Inflammatory macrophage (primary cell): ENCODE results near the gene MAP2.
A peak's percentile ranks its signal among the peaks of the same experiment; 100 is the strongest.

Source experiments
- DNase-seq, 2 donors: peaks; one replicate each; pipeline ENCODE4 v3.0.0-alpha.2; 2020 to 2022

The MAP2 gene

DNA sequence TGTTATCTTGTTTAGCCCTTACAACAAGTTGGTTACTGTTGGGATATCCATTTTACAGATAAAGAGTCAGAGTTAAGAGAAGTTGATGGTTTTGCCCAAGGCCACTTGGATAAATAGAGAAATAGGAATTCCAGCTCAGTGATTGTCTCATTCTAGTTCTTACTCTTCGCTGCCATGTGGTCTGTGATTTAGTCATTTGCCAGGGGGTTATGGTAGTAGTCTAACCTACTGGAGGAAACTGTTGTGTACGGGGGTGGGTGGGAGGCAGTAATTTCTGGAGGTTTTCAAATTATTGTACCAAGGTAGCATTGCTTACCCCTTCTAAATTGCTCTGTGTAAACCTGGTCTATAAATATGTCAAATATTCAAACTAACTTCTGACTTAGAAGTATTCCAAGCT is 110.4 kb downstream of the MAP2 start:
- no peak for DNase-seq

DNA sequence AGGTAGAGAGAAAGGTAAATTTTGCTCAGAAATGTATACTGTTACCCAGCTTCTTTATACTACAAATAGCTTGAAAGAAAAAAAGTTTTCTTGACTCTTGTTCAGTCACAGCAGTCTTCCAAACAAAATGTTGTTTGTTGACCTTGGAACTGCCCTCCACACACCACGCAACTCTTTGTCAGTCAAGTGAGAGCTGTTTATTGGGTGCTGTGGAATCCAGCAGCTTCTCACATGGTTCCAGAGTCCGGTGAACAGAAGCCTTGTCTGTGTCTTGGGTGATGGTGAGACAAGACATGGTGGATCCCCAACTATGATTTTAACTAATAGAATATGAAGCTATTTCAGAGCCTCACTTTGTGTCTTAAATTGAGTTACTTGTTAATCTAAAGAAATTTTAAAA is 112.5 kb downstream of the MAP2 start:
- no peak for DNase-seq

DNA sequence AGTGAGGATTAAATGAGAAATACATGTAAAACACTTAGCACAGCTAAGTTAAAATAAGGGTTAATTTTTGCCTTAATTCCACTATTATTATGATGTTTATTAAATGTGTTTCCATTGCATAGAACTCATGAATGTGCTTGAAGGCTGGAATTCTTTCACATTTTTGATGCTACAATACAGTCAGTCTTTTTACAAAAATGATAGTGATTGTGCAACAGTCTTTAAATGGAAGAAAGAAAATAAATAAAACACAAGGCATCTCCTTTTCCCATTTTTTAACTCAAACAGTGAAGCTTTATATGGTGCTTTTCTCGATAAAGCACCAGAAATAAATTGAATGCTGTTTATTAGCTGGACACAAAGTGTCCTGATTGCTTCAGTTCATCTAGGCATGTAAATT is 123.9 kb downstream of the MAP2 start:
- DNase-seq = no peak

DNA sequence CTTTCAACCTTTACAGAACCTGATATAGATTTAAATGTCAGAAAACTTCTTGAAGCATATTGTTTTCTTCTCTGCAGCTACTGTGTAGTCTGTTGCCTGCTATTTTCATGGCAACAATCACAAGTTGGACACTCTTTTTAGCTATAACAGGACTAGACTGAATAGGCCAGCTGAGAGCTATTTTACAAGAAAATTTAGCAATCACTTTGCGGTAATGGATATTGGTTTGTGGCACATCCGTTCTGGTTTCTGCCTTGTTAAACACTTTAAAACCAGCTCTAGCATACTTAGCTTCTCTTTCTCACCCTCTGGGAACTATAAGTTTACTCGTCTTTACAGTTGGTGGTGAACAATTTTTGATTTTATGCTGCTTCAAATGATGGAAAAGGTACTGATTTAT is 125.7 kb downstream of the MAP2 start:
- DNase-seq = no peak

DNA sequence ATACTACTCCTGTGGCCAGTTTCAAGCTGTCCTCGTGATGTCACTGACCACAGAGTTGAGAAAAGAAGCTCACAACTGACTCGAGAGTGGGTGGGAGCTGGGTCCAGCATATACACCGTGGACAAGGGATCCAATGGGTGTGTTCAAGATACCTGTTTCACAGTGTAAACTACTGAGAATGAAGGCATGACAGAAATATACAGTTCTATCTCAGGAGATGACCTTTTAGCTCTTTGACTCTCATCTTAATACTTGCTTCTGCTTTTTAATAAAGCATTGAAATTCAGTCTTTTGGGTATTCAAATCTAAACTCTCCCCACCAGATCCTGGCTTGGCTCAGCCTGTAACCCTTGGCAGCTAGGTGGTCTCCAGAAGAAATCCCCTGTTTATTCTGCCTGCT is 130.1 kb downstream of the MAP2 start:
- DNase-seq = peak in 1 of 2 donors; percentile 12

DNA sequence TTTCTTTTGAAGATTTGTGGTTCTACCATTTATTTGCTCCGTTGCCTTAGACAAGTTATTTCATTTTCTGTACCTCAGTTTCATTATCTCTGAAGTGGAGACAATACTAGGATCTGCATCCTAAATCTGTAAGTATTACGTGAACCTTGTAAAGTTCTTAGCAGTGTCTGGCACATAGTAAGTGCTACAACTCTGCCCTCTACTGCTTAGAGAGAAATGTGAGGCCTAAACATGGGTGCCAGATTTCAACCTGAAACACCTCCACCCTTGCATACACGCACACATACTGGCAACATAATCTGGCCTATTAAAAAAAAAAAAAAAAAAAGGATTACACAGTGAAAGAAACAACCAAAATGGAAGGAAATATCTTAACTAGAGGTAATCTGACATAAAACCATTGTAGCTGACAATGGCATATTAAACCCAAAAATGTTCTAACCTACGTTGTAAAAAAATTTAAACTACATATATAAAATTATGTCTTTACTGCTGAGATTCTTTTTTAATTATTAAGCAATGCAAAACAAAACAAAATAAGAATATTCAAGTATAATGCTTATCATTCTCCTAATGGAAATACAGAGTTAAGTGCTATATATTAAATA is 132.6 kb downstream of the MAP2 start:
- DNase-seq = peak; percentile 18 to 45

DNA sequence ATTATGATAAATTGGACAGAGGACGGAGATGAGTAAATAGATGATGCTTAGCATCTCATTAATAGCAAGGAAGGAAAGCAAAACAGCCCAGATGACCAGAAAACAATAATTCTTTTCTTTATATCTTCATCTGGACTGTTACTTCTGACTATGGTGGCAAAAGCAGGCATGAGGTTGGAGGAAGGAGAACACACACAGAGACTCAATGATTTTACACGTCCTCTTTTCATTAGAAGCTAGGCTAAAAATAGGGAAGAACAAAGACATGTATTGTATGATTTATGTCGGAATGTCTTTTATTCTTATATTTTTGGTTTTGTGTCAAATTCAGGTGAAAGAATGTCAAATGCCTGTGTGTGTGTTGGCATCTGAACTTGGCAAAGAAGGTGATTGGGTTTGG is 137.1 kb downstream of the MAP2 start:
- no peak for DNase-seq

DNA sequence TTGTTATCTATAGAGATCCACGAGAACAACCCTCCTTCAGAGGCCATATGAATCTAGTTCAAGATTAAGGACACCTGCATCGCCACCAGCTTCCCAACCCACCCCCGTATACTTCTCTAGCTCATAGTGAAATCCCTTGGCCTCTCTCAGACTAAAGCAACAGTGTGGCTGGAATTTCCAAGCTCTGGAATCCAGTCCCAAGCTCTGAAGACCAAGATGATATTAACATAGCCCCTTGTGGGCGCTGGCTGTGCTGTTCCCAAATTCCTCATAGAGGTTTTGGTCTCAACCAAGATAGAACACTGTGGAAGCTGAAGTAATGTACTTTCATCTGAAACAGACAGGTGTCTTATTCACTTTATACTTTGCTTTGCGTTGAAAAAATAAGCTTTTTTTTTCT is 139.6 kb downstream of the MAP2 start:
- DNase-seq = no peak

DNA sequence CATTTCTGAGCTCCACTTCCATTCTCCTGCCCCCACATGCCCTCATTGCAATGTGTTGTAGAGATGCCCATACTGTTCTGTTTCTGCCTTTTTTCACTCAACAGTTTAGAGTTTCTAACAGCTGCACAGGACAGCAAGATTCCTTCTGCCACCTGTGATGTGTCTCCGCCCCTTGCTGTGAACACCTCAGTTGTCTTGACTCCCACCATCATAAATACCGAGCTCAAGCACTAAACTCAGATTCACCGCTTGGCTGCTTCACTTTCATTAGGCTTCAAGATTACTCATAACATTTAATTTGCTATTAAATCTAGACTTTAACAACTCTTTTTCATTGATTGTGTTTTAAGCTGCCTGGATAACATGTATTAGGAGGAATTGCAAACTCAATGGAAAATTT is 141.0 kb downstream of the MAP2 start:
- no peak for DNase-seq

DNA sequence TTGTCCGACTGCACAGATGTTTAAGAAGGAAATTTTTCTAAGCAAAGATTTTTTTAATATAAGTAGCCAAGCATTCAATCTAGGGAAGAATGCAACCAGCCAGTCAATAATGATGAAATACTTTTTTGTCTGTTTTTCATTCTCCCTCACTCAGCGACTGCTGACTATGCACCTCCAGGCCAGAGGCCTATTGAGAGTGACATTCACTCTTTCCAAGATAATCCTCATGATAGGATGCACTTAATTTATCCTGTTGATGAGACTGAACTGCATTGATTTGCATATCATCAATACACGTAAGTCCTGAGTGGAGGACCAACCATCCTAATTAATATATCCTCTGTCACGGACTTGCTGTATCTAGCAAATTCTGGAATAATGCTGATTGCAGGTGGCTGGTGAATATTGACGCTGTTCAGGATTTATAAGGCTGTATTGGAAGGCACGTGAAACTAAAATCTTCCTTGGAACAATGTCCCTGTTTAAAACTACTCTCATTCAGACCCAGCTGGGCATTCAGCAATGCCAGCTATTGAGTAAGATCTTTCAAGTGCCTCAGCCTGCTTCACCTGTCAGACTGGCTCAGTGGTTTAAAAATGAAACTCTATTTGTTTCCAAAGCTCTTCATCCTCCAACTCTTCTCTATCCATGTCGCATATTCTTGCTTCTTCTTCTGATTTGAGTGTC is 142.2 kb downstream of the MAP2 start:
- DNase-seq = no peak

DNA sequence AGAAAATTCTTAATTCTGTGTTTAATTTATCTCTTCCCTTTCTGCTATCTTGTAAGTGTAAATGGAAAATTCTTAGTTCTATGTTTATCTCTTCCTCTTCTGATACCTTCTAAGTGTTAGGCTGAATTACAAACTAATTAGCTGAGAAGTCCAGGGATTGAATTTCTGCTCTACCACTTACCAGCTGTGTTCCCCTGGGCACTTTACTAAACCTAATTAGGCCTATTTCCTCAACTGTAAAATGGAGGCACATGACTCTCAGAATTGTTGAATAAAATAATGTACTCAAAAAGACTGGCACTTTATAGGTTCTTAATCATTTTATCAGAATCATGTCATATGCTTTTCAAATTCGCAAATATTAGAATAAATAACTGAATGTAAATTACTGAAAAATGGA is 146.3 kb downstream of the MAP2 start:
- DNase-seq = no peak

DNA sequence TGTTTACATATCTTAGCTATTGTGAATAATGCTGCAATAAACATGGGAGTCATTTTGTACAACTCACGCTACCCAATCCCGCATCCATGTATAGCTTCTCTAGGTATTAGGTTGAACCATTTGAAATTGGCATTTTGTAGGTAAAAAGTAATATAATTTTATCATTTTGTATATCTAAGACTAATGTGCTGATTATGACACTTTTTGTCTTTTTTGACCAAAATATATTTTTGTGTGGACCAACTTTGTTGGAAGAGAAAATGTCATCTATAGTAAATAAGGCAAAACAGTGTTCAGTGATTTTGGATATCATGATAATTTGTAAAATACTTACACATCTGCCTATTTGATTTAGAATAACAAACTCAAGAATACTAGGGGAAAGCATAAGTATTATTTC is 150.7 kb downstream of the MAP2 start:
- no peak for DNase-seq

DNA sequence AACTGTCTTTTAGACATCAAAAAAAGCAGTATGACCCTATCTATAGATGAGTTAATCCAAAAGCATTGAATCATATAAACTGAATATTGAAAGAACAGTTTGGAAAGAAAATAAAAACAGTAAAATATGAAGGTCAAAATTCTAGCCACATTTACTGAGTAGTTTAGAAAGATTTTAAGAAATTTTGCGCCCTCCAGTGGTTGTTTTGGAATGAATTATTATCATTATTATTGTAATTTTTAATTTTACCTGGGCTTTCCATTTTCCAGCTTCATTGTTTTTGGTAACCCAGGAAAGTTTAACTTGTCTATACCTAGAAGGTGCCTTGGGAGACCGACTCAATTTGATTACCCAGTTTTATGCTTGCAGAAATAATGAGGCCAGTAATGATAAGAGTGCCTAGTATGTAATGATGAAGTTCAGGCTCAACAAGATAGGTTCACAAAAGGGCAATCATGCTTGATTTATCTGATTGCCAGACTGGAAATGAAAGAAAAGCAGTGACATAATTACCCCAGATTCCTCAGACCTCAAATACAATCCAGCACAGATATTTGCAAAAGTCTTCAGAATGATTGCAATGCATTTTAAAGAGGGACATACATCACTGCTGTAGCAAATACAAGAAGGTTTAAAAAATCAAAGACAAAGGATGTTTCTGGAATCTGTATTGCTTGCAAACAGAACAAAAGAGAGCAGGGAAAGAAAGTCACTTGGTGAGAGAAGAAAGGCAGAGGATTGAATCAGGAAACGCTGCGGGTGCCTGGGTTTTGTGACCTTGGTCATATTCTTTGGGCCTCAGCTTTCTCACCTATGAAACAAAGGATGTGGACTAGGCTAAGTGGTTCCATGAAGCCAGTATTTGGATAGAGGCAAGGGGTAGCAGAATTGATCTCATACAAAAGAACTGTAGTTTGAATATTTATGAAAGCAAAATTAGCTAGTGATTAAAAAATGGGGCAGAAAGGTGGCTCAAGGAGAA is 153.8 kb downstream of the MAP2 start:
- peak in 1 of 2 donors; percentile 32 for DNase-seq

DNA sequence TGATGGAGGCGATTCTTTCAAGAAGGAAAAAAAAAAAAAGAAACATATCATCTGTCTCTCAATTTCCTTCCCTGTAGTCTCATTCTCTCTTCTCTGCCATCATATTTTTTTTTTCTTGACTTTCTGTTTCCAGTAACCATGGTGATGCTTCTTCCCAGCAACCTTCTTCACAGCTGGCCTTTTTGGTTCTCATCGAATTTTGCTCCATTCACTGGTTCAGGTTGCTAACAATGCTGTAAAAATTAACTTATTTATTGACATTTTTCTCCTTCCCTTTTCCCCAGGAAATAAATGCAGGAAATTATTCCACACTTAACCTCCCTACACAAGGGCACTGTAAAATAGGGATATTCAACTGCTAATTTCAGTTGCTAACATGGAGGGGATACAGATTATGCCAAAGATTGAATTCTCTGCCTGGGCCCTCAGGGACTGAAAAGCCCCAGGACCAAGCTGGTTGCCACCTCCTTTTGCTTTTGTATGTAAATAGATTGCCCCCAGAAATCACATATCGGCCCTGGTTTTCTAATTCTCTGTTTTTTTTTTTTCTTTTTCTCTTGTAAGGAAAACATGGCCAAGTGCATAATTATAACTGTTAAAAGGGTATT is 154.7 kb downstream of the MAP2 start:
- DNase-seq = no peak

DNA sequence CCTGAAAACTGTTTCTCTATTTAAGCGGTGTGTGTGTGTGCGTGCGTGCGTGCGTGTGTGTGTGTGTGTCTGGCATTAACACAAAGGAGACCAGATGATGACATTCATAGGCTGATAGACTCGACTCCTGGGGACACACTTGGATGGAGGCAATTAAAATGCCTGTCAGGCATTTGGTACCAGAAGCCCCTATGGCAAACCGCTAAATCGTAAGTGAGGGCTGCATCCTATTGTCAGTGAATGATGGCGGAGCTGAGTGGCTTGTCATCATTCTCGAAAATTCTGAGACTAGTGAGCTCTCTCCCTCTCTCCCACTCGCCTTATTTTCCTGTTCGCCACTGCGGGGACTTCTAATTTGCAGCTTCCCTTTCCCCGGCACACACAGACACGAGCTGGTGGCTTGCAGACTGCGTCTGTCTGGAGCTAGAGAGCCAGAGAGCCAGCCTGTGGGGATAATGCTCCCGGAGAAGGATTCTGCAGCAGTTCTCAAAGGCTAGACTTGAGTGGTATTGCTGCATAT is 155.4 kb downstream of the MAP2 start:
- DNase-seq = peak in 1 of 2 donors; percentile 9

DNA sequence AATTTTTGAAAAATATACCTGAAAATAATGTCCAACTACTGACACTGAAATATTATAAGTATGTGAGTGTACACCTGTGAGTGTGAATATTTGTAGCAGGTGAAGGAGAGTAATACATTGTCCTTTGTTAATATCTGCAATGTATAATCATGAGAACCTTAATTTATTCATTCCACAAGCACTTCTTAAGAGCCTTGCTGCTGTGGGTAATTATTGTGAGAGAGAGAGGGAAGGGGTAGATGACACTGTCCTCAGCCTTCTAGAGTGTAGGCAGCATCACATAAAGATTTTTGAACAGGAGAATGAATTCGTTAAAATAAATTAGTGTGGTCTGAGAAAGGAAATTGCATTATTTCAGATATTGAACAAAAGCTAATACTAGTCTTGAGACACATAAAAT is 157.2 kb downstream of the MAP2 start:
- DNase-seq = no peak

DNA sequence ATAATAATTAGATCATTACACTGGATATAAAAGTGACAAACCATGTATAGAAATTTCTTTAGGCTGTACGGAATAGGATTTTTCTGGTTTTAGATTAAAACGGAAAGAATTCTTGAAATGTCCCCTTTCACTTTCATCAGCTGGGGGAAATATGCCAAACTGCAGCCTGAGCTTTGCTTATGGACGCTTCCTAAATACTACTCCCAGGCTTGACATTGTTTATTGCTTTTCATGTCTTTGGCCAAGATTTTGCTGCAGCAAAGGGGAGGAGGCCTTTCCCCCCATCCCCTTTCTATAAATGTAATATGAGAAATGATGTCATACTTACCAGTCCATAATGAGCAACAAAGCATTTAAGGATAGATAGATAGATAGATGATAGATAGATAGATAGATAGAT is 158.4 kb downstream of the MAP2 start:
- no peak for DNase-seq

DNA sequence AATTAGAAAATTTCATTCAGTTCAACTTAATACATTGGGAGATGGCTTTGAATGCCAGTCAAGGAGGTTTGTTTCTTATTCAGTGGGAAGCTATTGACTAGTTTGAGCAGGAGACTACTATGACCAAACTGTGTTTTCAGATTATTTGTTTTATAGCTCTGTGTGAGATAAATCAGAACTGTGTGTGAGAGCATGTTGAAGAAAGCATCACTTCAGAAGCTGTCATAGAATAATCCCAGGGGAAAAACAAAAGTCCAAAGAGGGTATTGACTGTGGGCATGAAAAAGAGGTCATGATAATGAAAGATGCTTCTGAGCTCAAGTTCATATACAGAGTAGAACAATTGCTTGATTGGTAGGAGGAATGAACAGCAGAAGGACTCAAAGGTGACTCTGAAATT is 160.6 kb downstream of the MAP2 start:
- no peak for DNase-seq

DNA sequence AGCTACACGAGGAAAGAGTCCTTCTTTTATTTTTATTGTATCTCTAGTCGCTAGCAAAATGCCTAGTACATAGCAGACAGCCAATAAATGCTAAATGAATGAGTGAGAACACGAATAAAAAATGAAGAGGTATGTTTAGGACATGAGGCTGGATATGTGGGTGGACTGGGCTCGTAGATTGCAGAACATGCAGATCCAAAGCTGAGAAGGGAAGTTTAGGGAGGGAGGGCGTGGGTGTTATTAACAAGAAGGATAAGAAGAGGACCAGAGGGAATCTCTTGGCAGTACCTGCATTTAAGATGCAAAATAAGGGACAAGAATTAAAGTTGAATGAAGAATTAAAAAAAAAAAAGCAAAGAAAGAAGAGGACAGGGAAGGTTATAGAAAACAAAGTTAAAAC is 161.1 kb downstream of the MAP2 start:
- DNase-seq = no peak

DNA sequence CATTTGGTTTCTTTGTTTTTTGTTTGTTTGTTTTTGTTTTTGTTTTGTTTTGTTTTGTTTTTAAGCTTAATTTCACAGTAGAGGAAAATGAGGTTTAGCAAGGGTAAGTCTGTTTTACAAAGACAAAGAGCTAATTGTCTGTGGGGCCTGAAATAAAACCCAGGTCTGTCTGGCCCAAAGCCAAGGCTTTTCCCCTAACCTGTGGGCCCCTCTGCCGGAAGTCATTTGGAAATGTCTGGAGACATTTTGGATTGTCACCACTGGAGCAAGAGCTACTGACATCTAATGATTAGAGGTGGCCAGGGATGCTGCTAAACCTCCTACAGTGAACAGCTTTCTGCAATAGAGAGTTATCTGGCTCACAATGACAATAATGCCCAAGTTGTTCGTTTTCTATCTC is 167.2 kb downstream of the MAP2 start:
- DNase-seq = no peak

DNA sequence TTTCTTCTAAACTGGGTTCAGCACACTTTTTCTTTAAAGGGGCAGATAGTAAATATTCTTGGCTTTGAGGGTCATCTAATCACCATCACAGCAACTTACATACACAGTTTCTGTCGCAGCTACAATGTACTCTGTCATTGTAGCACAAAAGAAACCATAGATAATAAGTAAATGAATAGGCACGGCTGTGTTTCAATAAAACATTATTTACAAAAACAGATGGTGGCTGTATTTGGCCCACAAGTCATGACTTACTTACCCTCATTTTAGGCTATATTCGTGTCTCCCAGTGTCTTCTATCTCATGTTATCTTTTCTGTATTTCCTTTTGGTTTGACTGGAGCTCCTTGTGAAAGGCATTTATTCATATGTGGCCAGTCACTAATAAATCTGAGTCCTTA is 168.3 kb downstream of the MAP2 start:
- no peak for DNase-seq

DNA sequence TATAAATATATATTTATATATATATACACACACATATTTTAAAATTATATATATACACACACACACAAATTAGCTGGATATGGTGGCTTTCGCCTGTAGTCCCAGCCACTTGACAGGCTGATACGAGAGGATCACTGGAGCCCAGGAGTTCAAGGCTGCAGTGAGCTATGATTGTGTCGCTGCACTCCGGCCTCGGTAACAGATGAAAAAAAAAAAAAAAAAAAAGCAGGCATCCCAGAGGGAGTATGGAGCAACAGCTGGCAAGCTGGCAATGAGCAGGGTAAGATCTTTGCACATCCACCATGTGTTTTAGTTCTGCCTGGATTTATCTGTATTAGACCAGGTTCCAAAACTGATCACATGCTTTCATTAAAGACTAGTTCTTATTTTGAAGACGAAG is 170.1 kb downstream of the MAP2 start:
- DNase-seq = no peak

DNA sequence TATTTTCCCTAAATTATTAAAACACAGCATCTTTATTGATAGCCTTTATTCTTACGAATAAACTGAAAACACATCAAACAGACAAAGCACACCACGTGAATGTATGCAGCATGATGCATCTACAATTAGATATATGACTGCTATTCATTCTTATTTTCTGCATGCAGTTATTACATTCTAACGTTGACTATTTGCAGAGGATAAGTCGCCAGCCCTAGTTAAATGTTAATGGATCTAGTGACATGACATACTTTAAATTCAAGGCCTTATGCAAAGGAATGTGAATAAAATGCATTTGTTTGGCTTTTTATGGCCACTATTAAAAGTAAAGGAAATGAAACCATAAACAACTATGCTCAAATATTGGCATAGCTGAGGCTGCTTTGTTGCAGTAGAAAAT is 172.4 kb downstream of the MAP2 start:
- DNase-seq = no peak
